Measurements from ENCODE around the gene WDR91.

- TF ChIP-seq CREB1 (IDR thresholded peaks at IDR 0.05; ENCODE audit: low read depth) (no peak), REST (IDR thresholded peaks at IDR 0.05; ENCODE audit: low read depth) (no peak), MAX (IDR thresholded peaks at IDR 0.05) (no peak), YY1 (IDR thresholded peaks at IDR 0.05; ENCODE audit: low read depth) (no peak), CEBPB (IDR thresholded peaks at IDR 0.05) (no peak), TAF1 (IDR thresholded peaks at IDR 0.05; ENCODE audit: low read depth) (no peak), TEAD4 (IDR thresholded peaks at IDR 0.05) (no peak), NFIC (IDR thresholded peaks at IDR 0.05) (no peak), EGR1 (IDR thresholded peaks at IDR 0.05) (no peak)
Measured at GRCh38 chr7:135147341-135147898, 63.9 kb downstream of the WDR91 start.
